NCI-H226 (cell line): ENCODE results near the gene MARCHF3.
"Not testable (repeated sequence)": the region's sequence is repeated elsewhere in the genome, so short reads cannot be mapped to it uniquely, and the experiment has no call there.

ENCODE experiments used
- DNase-seq: peaks from one replicate; pipeline ENCODE4 v3.0.0-alpha.2; 2015

The MARCHF3 gene

GRCh38 chr5:126839407-126839806 is 191.0 kb downstream of the MARCHF3 start:
- not testable (repeated sequence) for DNase-seq

- DNase-seq = no peak
These were observed 192.3 kb downstream of the MARCHF3 start for GRCh38 chr5:126837906-126838539.

- DNase-seq = no peak
These were observed 193.1 kb downstream of the MARCHF3 start for GRCh38 chr5:126837242-126837641.

- no peak for DNase-seq
These were observed 193.6 kb downstream of the MARCHF3 start for GRCh38 chr5:126836778-126837177.

- DNase-seq = no peak
These were observed 199.2 kb downstream of the MARCHF3 start for GRCh38 chr5:126831156-126831555.

GRCh38 chr5:126830061-126830460 is 200.3 kb downstream of the MARCHF3 start:
- DNase-seq = no peak

GRCh38 chr5:126829098-126829497 is 201.3 kb downstream of the MARCHF3 start:
- no peak for DNase-seq

GRCh38 chr5:126826619-126827215 is 203.6 kb downstream of the MARCHF3 start:
- DNase-seq = no peak

GRCh38 chr5:126819253-126819652 is 211.1 kb downstream of the MARCHF3 start:
- DNase-seq = no peak

- no peak for DNase-seq
These were observed 211.6 kb downstream of the MARCHF3 start for GRCh38 chr5:126818736-126819135.
